ENCODE data around the gene MYH14.
"Not testable (repeated sequence)": the region's sequence is repeated elsewhere in the genome, so short reads cannot be mapped to it uniquely, and the experiment has no call there.

MYH14 gene

DNA sequence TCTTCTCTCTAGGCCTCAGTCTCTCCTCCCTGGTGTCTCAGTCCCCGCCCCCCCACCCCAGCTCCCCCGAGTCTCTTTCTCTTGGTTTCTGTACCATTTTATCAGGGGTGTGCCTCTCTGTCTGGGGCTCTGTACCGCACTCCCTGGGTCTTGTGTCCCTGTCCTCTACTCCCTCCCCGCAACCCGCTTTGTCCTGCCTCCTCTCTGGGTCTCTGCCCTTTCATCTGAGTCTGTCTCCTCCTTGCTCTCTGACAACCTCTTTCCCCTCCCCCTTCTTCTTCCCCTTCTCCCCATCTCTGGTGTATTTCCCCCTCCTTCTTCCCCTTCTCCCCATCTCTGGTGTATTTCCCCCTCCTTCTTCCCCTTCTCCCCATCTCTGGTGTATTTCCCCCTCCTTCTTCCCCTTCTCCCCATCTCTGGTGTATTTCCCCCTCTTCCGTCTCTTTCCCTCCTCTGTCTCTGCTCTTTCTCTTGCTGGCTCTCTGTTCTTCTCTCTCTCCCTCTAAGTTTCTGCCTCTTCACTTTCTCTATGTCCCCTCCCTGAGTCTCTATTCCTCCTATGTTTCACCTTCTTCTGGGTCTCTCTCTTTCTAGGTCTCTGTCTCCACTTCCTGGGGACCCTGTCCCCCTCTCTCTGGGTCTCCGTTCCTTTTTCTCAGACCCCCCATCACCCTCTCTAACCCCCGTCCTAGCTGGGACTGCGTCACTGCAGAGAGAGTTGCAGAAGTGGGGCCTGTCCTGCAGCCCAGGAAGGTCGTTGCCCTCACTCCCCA lies 128.0 kb downstream of the MYH14 start:
- H3K4me3 ChIP-seq (ENCODE audit: low read depth, low read length) = no peak overlapping the region
- TF ChIP-seq, protein P1, sequence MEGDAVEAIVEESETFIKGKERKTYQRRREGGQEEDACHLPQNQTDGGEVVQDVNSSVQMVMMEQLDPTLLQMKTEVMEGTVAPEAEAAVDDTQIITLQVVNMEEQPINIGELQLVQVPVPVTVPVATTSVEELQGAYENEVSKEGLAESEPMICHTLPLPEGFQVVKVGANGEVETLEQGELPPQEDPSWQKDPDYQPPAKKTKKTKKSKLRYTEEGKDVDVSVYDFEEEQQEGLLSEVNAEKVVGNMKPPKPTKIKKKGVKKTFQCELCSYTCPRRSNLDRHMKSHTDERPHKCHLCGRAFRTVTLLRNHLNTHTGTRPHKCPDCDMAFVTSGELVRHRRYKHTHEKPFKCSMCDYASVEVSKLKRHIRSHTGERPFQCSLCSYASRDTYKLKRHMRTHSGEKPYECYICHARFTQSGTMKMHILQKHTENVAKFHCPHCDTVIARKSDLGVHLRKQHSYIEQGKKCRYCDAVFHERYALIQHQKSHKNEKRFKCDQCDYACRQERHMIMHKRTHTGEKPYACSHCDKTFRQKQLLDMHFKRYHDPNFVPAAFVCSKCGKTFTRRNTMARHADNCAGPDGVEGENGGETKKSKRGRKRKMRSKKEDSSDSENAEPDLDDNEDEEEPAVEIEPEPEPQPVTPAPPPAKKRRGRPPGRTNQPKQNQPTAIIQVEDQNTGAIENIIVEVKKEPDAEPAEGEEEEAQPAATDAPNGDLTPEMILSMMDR (IDR thresholded peaks at IDR 0.05; ENCODE audit: low read depth, low read length) = no peak

DNA sequence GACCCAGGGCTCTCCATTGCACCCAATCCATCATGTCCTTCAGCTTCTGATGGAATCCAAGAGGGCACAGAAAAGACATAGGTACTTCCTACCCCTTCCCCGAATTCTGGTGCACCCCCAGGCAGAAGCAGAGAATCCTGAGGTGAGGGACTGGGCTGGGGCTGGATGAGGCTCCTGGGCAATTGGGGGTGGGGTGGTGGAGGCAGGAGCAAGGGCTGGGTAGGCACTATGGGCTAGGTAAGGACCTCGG lies 128.5 kb downstream of the MYH14 start:
- H3K4me3 ChIP-seq (ENCODE audit: low read depth, low read length) = no peak overlapping the region
- TF ChIP-seq, protein P1 (IDR thresholded peaks at IDR 0.05; ENCODE audit: low read depth, low read length) = no peak

DNA sequence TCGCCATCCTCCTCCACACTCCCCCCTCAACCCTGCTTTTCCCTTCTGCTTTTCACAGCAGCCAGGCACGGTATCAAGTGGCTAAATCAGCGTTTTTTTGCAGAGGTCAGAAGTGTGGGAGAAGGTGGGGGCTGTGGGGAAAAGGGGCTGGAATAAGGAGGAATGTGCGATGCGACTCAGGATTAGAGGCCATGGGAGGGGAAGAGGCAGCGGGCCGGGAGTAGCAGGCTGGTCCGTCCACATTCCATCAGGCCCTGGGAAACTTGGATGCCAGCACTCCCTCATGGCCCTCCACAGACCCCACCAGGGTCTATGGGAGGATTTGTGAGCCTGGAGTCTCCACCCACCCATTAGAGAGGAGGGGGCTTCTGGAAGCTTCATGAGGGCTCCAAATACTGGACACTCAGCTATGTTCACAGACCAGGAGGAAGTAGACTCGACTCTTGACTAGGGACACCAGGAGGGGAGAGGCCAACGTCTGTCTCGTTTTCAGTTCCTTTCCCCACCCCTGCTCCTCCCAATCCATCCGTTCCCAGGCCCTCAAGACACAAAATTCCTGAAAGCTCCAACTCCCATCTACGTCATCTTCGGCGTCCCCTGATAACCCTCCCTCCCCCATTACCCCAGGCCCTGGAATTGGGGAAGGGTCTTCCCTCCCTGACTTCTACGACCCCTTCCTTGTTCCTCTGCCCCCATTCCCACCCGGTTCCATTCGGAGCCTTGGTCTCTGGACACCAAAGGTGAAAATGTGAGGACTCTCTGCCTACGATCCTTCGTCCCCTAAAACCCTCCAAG lies 129.0 kb downstream of the MYH14 start:
- no peak overlapping the region for H3K4me3 ChIP-seq (ENCODE audit: low read depth, low read length)
- TF ChIP-seq, protein P1 (IDR thresholded peaks at IDR 0.05; ENCODE audit: low read depth, low read length) = no peak

DNA sequence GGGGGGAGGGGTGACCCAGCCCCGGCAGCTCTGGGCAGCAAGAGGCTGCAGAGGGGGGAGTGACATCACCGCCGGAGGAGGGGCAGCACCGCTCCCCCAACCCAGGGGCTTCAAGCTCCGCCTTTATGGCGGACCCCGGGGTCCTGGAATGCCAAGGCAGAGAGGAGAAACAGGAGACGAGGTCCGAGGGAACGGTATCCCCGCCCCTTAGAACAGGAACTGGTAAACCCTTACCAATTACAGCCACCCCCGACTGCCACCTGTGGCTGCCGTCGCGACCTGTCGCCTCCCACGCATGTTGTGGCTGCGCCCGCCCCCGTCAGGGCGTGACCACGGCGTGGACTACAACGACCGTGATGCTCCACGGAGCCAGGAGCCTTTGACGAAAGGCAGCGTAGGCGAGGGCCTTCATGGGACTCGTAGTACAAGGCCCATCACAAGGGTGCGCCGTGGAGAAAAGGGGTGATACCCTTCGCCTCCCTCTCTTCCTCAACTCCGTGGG lies 129.9 kb downstream of the MYH14 start:
- TF ChIP-seq, protein P1 (IDR thresholded peaks at IDR 0.05; ENCODE audit: low read depth, low read length) = no peak

DNA sequence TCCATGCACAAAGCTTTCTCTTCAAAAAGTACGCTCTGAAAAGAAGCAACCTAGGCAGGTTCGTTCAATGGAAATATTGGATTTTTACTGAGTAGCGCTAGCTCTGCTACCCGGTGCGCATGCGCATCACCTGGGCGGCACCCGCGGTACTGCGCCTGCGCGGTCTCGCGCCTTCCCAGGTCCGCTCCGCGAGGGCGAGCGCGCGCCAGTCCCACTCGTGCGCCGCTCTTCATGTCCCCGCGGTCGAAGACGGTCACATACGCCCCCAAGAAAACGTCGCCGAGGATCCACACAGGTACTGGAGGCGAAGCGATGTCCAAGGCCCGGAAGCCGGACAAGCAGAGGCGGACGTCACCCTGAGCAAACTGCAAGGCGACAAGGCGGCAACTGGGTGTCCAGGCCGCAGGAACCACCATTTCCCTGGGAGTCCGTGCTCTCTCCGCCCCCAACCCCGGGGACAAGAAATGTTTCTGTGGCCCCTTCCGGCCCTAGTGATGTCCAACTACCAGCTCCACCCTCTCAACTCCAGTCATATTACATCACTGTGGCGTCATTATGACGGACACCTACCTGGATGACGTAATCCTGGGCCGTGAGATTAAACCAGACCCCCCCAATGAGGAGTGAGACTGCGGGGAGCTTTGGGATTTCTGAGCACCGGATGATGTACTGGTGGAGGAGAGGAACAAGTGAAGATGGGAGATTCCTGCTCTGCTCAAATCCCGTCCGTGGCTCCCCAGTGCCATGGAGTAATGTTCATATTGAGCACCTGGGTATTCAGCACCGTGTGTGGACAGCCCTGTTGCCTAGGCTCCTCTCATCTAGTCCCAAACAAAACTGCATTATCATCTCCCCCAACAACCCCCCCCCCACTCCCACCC lies 130.6 kb downstream of the MYH14 start:
- TF ChIP-seq, protein P1 (IDR thresholded peaks at IDR 0.05; ENCODE audit: low read depth, low read length) = no peak
- H3K4me3 ChIP-seq (ENCODE audit: low read depth, low read length) = peak overlapping the region; percentile 6; the same call in 1 of the 2 replicates

More for the DNA sequence above, 129.9 kb downstream of the MYH14 start:
- no peak overlapping the region for H3K4me3 ChIP-seq (ENCODE audit: low read depth, low read length)

DNA sequence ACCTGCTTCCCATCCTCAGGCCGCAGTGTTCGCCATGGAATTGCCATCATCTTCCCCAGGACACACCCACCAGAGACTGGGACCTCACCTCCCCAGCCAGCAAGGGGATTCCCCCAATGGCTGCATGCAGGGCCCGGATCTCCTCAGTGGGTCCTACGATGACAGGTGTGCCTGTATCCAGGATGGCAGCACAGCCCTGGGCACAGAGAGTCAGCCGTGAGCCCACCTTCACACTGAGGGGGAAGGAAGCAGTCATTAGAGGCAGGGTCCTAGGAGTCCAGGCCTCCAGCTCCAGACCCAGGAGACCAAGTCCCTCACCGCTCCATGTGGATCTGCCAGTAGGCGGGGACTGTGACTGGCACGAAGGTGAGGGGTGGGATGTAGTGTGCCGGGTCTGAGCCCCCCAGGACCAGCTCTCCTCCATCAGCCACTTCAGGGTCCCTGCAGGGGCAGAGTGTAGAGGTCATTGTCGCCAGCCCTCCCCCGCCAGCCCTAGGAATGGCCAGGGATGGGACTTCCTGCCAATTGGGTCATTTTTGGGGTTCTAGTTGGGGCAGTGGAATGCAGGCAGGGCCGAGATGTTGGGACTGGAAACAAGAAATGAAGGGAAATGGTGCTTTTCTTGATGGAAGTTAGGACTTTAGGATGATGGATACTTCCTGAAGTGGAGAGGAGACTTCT lies 131.5 kb downstream of the MYH14 start:
- no peak overlapping the region for H3K4me3 ChIP-seq (ENCODE audit: low read depth, low read length)
- TF ChIP-seq, protein P1 (IDR thresholded peaks at IDR 0.05; ENCODE audit: low read depth, low read length) = no peak

DNA sequence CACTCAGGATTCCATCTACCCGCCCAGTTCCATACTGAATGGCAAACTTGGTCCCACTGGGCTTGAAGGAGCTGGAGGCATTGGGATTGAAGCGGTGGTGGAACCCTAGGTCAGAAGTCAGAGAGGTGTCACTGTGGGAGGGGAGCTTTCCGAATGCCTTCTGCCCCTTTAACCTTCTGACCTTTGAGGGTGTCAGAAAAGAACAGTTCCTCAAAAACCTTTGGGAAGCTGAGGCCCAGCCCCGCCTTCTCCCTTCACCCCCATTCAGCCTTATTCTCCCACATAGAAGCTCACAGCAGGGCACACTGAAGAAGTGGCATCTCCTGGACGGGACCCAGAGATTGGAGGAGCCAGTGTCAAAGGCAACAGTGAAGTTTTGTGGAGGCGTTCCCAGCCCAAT lies 133.6 kb downstream of the MYH14 start:
- not testable (repeated sequence) for H3K4me3 ChIP-seq (ENCODE audit: low read depth, low read length)

All from WI38 (cell line).